ENCODE results near the gene ZSWIM7. TPM values are rescaled to one million over a fixed set of nuclear protein-coding genes. Genes with fewer than 3 reads are reported as not detected.

ZSWIM7 gene
- total RNA-seq, 2 donors from 2014 or later, result 45.5 to 58.8 TPM

GRCh38 chr17:15998031-15998562, 1.4 kb downstream of the ZSWIM7 start:
- Histone ChIP-seq H3K36me3 (ENCODE audit: control insufficient read depth, insufficient read depth, low read length) (peaks cover 32% of the 10 kb centered on the region), H3K4me1 (ENCODE audit: control insufficient read depth, insufficient read depth, low read length) (no peaks in the 10 kb centered on the region), H3K9me3 (ENCODE audit: control insufficient read depth, low read length) (peaks cover 22% of the 10 kb centered on the region), H3K4me3 (ENCODE audit: low read length) (peak overlapping the region; percentile 91), H3K9ac (ENCODE audit: extremely low read depth, low read length, poor library complexity, severe bottlenecking) (no peak overlapping the region), H3K27me3 (ENCODE audit: control insufficient read depth, insufficient read depth, low read length, poor library complexity, severe bottlenecking) (no peaks in the 10 kb centered on the region), H3K27ac (ENCODE audit: low read depth, low read length) (no peak overlapping the region)
- peak overlapping the region; percentile 90 for H3K4me3 Mint-ChIP-seq
- peaks cover 43% of the 10 kb centered on the region for H3K36me3 Mint-ChIP-seq (ENCODE audit: low read depth)
- no peaks in the 10 kb centered on the region for H3K27me3 Mint-ChIP-seq (ENCODE audit: insufficient read depth)
- DNase-seq, result no peak
- TF ChIP-seq, protein P1, sequence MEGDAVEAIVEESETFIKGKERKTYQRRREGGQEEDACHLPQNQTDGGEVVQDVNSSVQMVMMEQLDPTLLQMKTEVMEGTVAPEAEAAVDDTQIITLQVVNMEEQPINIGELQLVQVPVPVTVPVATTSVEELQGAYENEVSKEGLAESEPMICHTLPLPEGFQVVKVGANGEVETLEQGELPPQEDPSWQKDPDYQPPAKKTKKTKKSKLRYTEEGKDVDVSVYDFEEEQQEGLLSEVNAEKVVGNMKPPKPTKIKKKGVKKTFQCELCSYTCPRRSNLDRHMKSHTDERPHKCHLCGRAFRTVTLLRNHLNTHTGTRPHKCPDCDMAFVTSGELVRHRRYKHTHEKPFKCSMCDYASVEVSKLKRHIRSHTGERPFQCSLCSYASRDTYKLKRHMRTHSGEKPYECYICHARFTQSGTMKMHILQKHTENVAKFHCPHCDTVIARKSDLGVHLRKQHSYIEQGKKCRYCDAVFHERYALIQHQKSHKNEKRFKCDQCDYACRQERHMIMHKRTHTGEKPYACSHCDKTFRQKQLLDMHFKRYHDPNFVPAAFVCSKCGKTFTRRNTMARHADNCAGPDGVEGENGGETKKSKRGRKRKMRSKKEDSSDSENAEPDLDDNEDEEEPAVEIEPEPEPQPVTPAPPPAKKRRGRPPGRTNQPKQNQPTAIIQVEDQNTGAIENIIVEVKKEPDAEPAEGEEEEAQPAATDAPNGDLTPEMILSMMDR (conservative IDR thresholded peaks at IDR 0.05), result no peak
- WGBS, 2 experiments (ENCODE audit: insufficient coverage in 1 of 2, insufficient read length in 1 of 2), result 92 to 100% methylated on average over 2 to 4 of the region's 4 CpGs
- H3K27ac Mint-ChIP-seq, result no peak overlapping the region
- H3K9me3 Mint-ChIP-seq, result peaks cover 19% of the 10 kb centered on the region
- H3K4me1 Mint-ChIP-seq, result peaks cover 10% of the 10 kb centered on the region

DNA sequence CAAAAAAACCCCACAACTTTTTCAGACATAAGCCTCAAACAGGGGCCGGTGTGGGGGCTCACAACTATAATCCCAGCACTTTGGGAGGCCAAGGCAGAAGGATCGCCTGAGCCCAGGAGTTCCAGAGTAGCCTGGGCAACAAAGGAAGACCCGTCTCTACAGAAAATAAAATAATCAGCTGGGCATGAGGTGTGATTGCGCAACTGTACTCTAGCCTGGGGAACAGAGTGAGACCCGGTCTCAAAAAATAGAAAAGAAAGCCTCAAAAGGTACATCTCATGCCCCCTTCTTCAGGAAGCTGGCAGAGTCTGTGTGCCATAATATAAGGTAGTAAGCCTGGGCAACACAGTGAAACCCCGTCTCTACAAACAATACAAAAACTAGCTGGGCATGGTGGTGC, 3.2 kb downstream of the ZSWIM7 start:
- H3K9ac ChIP-seq (ENCODE audit: extremely low read depth, low read length, poor library complexity, severe bottlenecking), result no peak overlapping the region
- Mint-ChIP-seq H3K27ac (peak overlapping the region; percentile 52), H3K27me3 (ENCODE audit: insufficient read depth) (no peaks in the 10 kb centered on the region), H3K4me1 (peaks cover 10% of the 10 kb centered on the region), H3K36me3 (ENCODE audit: low read depth) (peaks cover 27% of the 10 kb centered on the region), H3K4me3 (no peak overlapping the region), H3K9me3 (peaks cover 5% of the 10 kb centered on the region)
- no peaks in the 10 kb centered on the region for H3K4me1 ChIP-seq (ENCODE audit: control insufficient read depth, insufficient read depth, low read length)
- H3K27me3 ChIP-seq (ENCODE audit: control insufficient read depth, insufficient read depth, low read length, poor library complexity, severe bottlenecking), result no peaks in the 10 kb centered on the region
- H3K36me3 ChIP-seq (ENCODE audit: control insufficient read depth, insufficient read depth, low read length), result peaks cover 23% of the 10 kb centered on the region
- H3K27ac ChIP-seq (ENCODE audit: low read depth, low read length), result no peak overlapping the region
- H3K4me3 ChIP-seq (ENCODE audit: low read length), result no peak overlapping the region
- H3K9me3 ChIP-seq (ENCODE audit: control insufficient read depth, low read length), result peaks cover 4% of the 10 kb centered on the region
- DNase-seq, result no peak
- TF ChIP-seq, protein P1 (conservative IDR thresholded peaks at IDR 0.05), result no peak
- 87 to 90% methylated on average over 6 of the region's 6 CpGs for WGBS, 2 experiments (ENCODE audit: insufficient coverage in 1 of 2, insufficient read length in 1 of 2)

DNA sequence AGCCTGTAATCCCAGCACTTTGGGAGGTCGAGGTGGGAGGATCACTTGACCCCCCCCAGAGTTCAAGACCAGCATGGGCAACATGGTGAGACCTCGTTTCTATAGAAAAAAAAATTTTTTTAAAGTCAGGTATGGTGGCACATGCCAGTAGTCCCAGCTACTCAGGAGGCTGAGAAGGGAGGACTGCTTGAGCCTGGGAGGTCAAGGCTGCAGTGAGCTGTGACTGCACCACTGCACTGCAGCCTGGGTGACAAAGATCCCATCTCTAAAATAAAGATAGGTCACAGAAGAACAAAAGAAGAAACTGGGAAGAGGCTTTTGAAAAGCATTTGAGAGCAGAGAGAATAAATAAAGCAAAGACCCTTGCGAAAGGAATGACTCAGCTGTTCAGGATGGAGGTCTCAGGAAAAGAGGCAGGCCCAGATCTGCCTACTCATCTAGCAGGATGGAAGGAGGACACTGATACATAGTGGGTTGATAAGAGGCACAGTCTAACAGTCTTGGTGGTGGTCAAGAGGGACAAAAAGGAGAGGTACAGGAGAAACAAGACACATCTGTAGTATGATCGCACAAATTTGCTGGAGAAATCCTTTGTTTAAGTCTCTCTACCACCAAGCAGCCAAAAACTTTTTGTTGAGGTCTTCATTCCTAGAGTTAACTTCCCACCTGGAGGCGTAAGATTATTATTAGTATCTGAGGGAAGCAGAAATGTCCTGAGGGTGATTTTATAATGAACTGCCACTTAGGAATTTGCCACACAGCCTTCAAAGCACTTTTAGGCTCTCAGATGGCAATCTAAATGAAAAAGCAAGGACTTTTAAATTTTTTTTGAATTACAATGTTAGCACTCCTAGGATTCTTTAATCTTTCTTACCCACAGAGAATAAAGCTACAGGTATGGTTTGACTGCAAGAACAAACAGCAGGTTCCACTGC, 17.6 kb downstream of the ZSWIM7 start:
- DNase-seq, result no peak
- no peak overlapping the region for H3K27ac ChIP-seq (ENCODE audit: low read depth, low read length)
- Mint-ChIP-seq H3K27ac (peak overlapping the region; percentile 68), H3K4me3 (no peak overlapping the region), H3K9me3 (peaks cover 10% of the 10 kb centered on the region), H3K36me3 (ENCODE audit: low read depth) (peaks cover 81% of the 10 kb centered on the region), H3K27me3 (ENCODE audit: insufficient read depth) (no peaks in the 10 kb centered on the region), H3K4me1 (no peaks in the 10 kb centered on the region)
- H3K9ac ChIP-seq (ENCODE audit: extremely low read depth, low read length, poor library complexity, severe bottlenecking), result no peak overlapping the region
- H3K4me1 ChIP-seq (ENCODE audit: control insufficient read depth, insufficient read depth, low read length), result peaks cover 2% of the 10 kb centered on the region
- no peak overlapping the region for H3K4me3 ChIP-seq (ENCODE audit: low read length)
- peaks cover 79% of the 10 kb centered on the region for H3K36me3 ChIP-seq (ENCODE audit: control insufficient read depth, insufficient read depth, low read length)
- peaks cover 13% of the 10 kb centered on the region for H3K9me3 ChIP-seq (ENCODE audit: control insufficient read depth, low read length)
- TF ChIP-seq, protein P1 (conservative IDR thresholded peaks at IDR 0.05), result no peak
- WGBS, 2 experiments (ENCODE audit: insufficient coverage in 1 of 2, insufficient read length in 1 of 2), result 89 to 92% methylated on average over 2 to 5 of the region's 5 CpGs
- H3K27me3 ChIP-seq (ENCODE audit: control insufficient read depth, insufficient read depth, low read length, poor library complexity, severe bottlenecking), result no peaks in the 10 kb centered on the region

Measured in endodermal cell (in vitro differentiated cells).